OCI-LY1 (cell line): ENCODE data around the gene ZMYND15.

Experiments
- H2AFZ ChIP-seq: fragments of 200-600 bp; sonication (generic), shearing (Covaris generic); 2 replicates; pipeline ENCODE4 v1.6.0; 2014; ENCODE audit warnings: antibody characterized with exemption, mild to moderate bottlenecking, low read length
- H3F3A ChIP-seq: fragments of 200-600 bp; sonication (generic), shearing (Covaris generic); 2 replicates; pipeline ENCODE4 v1.6.0; 2014; ENCODE audit warnings: mild to moderate bottlenecking, antibody characterized with exemption, low read length, moderate library complexity; ENCODE audit not compliant: insufficient read depth
- H3K27ac ChIP-seq: fragments of 200-600 bp; sonication (generic); 2 replicates; pipeline ENCODE4 v1.5.1; 2014; ENCODE audit warnings: low read length, mixed run types, mild to moderate bottlenecking, low read depth; ENCODE audit not compliant: poor library complexity, severe bottlenecking
- H3K27me3 ChIP-seq: fragments of 200-600 bp; sonication (generic); 2 replicates; pipeline ENCODE4 v1.6.0; 2014; ENCODE audit warnings: antibody characterized with exemption, mild to moderate bottlenecking, low read length, moderate library complexity; ENCODE audit not compliant: insufficient read depth
- H3K36me3 ChIP-seq: fragments of 200-600 bp; sonication (generic); 2 replicates; pipeline ENCODE4 v1.6.1; 2014; ENCODE audit warnings: mild to moderate bottlenecking, antibody characterized with exemption, low read length, moderate library complexity, mixed read lengths; ENCODE audit not compliant: insufficient read depth
- H3K4me1 ChIP-seq: fragments of 200-600 bp; sonication (generic); 2 replicates; pipeline ENCODE4 v1.5.1; 2014; ENCODE audit warnings: mild to moderate bottlenecking, low read length, moderate library complexity; ENCODE audit not compliant: insufficient read depth, severe bottlenecking
- H3K4me2 ChIP-seq: fragments of 200-600 bp; sonication (generic), shearing (Covaris generic); 2 replicates; pipeline ENCODE4 v1.6.1; 2014; ENCODE audit warnings: low read length
- H3K4me3 ChIP-seq: fragments of 200-600 bp; sonication (generic); 2 replicates; pipeline ENCODE4 v1.5.1; 2014; ENCODE audit warnings: low read length, low read depth, mild to moderate bottlenecking, mixed read lengths; ENCODE audit not compliant: poor library complexity, severe bottlenecking
- H3K79me2 ChIP-seq: fragments of 200-600 bp; shearing (Covaris generic); 2 replicates; pipeline ENCODE4 v1.6.1; 2016; ENCODE audit warnings: mixed run types, low read length, mixed read lengths; ENCODE audit not compliant: insufficient read depth
- H3K9ac ChIP-seq: fragments of 200-600 bp; sonication (generic), shearing (Covaris generic); 2 replicates; pipeline ENCODE4 v1.6.1; 2014; ENCODE audit warnings: mild to moderate bottlenecking, low read length, mixed read lengths
- H3K9me2 ChIP-seq: fragments of 200-600 bp; sonication (generic), shearing (Covaris generic); 2 replicates; pipeline ENCODE4 v1.6.1; 2014; ENCODE audit warnings: low read depth, mild to moderate bottlenecking, low read length, mixed read lengths
- H3K9me3 ChIP-seq: fragments of 200-600 bp; shearing (Covaris generic); 2 replicates; pipeline ENCODE4 v1.6.1; 2014; ENCODE audit warnings: low read length, mixed read lengths
- H4K20me1 ChIP-seq: fragments of 200-600 bp; sonication (generic), shearing (Covaris generic); 2 replicates; pipeline ENCODE4 v1.6.0; 2016; ENCODE audit warnings: mild to moderate bottlenecking, low read length; ENCODE audit not compliant: insufficient read depth
- EZH2 ChIP-seq: fragments of 200-600 bp; sonication (generic), shearing (Covaris generic); IDR thresholded peaks from 2 replicates; pipeline ENCODE4 v1.8.0; 2017; ENCODE audit warnings: borderline replicate concordance, mixed run types, mild to moderate bottlenecking, antibody characterized with exemption, low read length, moderate library complexity, mixed read lengths
- TF ChIP-seq, protein P1 (sequence below): fragments of 200-600 bp; sonication (generic), shearing (Covaris generic); IDR thresholded peaks from 2 replicates; pipeline ENCODE4 v1.5.1; 2017; ENCODE audit warnings: mild to moderate bottlenecking, antibody characterized with exemption, low read length, moderate library complexity, mixed read lengths

ZMYND15 gene

GRCh38 chr17:4741544-4741943, 1.9 kb downstream of the ZMYND15 start:
- Histone ChIP-seq H4K20me1 (no peaks in the 10 kb centered on the region), H3K27me3 (peaks cover 9% of the 10 kb centered on the region), H3K4me1 (peaks cover 14% of the 10 kb centered on the region), H3K4me3 (no peak overlapping the region), H2AFZ (no peak overlapping the region), H3K4me2 (no peak overlapping the region), H3K79me2 (no peaks in the 10 kb centered on the region), H3K9me2 (no peaks in the 10 kb centered on the region), H3K9ac (no peak overlapping the region), H3F3A (no peaks in the 10 kb centered on the region), H3K36me3 (no peaks in the 10 kb centered on the region), H3K9me3 (no peaks in the 10 kb centered on the region), H3K27ac (no peak overlapping the region)
- TF ChIP-seq EZH2, result no peak
- TF ChIP-seq, protein P1, sequence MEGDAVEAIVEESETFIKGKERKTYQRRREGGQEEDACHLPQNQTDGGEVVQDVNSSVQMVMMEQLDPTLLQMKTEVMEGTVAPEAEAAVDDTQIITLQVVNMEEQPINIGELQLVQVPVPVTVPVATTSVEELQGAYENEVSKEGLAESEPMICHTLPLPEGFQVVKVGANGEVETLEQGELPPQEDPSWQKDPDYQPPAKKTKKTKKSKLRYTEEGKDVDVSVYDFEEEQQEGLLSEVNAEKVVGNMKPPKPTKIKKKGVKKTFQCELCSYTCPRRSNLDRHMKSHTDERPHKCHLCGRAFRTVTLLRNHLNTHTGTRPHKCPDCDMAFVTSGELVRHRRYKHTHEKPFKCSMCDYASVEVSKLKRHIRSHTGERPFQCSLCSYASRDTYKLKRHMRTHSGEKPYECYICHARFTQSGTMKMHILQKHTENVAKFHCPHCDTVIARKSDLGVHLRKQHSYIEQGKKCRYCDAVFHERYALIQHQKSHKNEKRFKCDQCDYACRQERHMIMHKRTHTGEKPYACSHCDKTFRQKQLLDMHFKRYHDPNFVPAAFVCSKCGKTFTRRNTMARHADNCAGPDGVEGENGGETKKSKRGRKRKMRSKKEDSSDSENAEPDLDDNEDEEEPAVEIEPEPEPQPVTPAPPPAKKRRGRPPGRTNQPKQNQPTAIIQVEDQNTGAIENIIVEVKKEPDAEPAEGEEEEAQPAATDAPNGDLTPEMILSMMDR, result no peak

GRCh38 chr17:4742133-4742532, 2.5 kb downstream of the ZMYND15 start:
- Histone ChIP-seq H4K20me1 (no peaks in the 10 kb centered on the region), H2AFZ (no peak overlapping the region), H3K9me3 (no peaks in the 10 kb centered on the region), H3K36me3 (no peaks in the 10 kb centered on the region), H3K27ac (no peak overlapping the region), H3K4me3 (no peak overlapping the region), H3K27me3 (peaks cover 9% of the 10 kb centered on the region), H3K4me2 (no peak overlapping the region), H3K9ac (no peak overlapping the region), H3F3A (no peaks in the 10 kb centered on the region), H3K4me1 (peaks cover 14% of the 10 kb centered on the region), H3K79me2 (no peaks in the 10 kb centered on the region), H3K9me2 (no peaks in the 10 kb centered on the region)
- TF ChIP-seq EZH2, result no peak
- TF ChIP-seq, protein P1, result no peak

GRCh38 chr17:4742629-4743028, 3.0 kb downstream of the ZMYND15 start:
- Histone ChIP-seq H3K79me2 (no peaks in the 10 kb centered on the region), H2AFZ (no peak overlapping the region), H3K9me2 (no peaks in the 10 kb centered on the region), H3K27me3 (peaks cover 9% of the 10 kb centered on the region), H3K4me3 (no peak overlapping the region), H3K36me3 (no peaks in the 10 kb centered on the region), H3K9me3 (no peaks in the 10 kb centered on the region), H3K4me2 (no peak overlapping the region), H3K9ac (no peak overlapping the region), H4K20me1 (no peaks in the 10 kb centered on the region), H3K4me1 (peaks cover 15% of the 10 kb centered on the region), H3K27ac (no peak overlapping the region), H3F3A (no peaks in the 10 kb centered on the region)
- TF ChIP-seq, protein P1, result no peak
- no peak for TF ChIP-seq EZH2
